DND-41 (cell line): Measurements from ENCODE around the gene PMAIP1.

Experiments used
- EZH2 ChIP-seq: IDR thresholded peaks from 3 replicates; pipeline ENCODE4 v1.6.1; 2012; ENCODE audit warnings: borderline replicate concordance, low read depth, mild to moderate bottlenecking, moderate library complexity, low read length, inconsistent platforms; ENCODE audit not compliant: severe bottlenecking
- TF ChIP-seq, protein P1 (sequence below): IDR thresholded peaks from 2 replicates; pipeline ENCODE4 v1.5.1; 2012; ENCODE audit warnings: borderline replicate concordance, low read length, moderate library complexity, mild to moderate bottlenecking; ENCODE audit not compliant: poor library complexity, severe bottlenecking; ENCODE audit errors: extremely low read depth

DNA sequence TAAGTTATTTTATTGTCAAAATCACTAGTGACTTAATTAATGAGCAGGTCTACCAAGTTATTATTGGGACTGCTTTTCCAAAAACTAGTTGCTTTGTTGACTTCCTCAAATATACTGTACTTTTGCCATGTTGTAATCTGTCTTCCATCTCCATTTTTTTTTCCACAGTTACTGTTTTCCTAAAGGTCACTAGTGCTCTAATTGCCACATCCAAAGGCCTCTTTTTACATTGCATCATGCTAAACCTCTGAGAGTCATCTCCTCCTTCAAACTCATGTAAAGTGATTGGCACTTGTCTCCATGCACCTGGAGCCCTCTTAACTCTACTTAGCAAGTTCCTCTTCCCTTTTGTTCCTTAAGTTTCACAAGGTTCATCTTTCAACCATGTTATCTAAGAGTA, 11.8 kb downstream of the PMAIP1 start:
- TF ChIP-seq, protein P1, sequence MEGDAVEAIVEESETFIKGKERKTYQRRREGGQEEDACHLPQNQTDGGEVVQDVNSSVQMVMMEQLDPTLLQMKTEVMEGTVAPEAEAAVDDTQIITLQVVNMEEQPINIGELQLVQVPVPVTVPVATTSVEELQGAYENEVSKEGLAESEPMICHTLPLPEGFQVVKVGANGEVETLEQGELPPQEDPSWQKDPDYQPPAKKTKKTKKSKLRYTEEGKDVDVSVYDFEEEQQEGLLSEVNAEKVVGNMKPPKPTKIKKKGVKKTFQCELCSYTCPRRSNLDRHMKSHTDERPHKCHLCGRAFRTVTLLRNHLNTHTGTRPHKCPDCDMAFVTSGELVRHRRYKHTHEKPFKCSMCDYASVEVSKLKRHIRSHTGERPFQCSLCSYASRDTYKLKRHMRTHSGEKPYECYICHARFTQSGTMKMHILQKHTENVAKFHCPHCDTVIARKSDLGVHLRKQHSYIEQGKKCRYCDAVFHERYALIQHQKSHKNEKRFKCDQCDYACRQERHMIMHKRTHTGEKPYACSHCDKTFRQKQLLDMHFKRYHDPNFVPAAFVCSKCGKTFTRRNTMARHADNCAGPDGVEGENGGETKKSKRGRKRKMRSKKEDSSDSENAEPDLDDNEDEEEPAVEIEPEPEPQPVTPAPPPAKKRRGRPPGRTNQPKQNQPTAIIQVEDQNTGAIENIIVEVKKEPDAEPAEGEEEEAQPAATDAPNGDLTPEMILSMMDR: no peak
- TF ChIP-seq EZH2: no peak
